Measurements from ENCODE around the gene CKAP2L.

The CKAP2L gene

DNA sequence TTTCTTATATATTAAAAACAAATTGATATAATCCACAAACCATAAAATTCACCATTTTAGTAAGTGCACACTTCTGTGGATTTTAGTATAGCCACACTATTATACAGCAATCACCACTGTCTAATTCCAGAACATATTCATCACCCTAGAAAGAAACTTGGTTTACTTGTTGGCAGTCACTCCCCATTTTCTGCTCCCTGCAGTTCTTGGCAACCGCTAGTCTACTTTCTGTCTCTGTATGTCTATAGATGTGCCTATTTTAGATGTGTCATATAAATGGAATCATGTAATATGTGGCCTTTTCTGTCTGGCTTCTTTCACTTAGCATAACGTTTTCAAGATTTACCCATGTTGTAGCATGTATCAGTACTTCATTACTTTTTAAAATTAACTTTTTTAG lies 5.7 kb downstream of the CKAP2L start:
- no peak for DNase-seq

DNA sequence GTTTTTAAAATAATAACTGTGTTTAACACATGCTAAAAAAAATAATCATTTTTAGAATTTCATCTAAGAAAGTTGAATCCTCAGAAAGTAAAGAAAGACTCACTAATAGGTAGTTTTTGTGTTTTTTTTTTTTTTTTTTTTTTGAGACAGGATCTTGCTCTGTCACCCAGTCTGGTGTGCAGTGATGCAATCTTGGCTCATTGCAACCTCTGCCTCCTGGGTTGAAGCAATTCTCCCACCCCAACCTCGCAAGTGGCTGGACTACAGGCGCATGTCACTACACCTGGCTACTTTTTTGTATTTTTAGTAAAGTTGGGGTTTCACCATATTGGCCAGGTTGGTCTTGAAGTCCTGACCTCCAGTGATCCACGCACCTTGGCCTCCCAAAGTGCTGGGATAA lies 7.1 kb downstream of the CKAP2L start:
- no peak for DNase-seq

DNA sequence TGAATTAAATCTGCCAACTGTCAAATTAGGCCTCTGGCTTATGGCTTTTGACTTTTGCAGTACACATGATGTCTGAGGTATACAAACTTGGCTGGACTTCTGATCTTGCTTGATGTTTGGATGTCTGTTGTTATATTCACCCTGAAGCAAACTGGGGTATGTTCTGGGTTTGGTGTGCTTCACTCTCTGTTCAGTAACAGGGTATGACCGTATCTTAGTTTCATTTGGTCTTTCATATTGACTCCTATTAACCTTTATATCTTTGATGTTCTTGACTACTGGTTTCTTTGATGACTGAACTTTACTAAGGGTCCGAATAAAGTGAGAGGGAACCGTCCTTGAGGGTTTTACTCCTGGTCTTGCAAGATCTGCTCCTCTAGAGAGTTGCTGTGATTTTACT lies 8.2 kb downstream of the CKAP2L start:
- DNase-seq, result no peak

DNA sequence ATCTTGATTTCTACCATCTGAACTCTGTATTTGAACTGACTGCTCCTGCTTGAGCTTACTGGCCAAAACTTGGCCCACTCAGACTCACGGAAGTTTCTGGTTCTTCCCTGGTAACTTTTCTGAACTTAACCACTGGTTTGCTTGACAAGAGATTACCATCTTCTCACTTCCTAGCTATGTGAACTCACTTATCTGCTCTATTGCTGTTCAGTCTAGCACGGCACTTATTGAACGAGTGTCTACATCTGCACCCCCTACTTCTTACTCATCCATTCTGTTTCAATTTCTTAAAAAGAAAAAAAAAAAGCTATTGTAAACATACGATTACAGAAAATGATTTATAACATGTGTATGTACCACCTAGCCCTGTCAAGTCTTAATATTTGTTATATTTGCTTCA lies 9.0 kb downstream of the CKAP2L start:
- DNase-seq, result no peak

DNA sequence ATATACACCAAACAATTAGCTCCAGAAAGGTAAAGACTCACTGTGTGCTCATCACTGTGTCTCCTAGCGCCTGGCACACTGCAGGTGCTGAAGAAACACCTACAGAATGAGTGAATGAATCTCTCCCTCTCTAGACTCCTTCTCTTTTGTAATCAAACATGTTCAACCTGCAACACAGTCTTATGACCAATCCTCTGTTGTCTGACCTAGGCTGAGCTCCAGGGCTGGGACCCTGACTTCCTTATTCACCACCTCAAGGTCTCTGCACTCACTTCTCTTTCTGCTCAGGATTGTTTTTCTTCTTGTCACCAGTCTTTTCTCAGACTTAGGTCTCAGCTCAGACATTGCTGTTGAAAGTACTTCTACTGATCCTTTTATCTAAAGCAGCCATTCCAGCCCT lies 9.8 kb downstream of the CKAP2L start:
- DNase-seq, result no peak

DNA sequence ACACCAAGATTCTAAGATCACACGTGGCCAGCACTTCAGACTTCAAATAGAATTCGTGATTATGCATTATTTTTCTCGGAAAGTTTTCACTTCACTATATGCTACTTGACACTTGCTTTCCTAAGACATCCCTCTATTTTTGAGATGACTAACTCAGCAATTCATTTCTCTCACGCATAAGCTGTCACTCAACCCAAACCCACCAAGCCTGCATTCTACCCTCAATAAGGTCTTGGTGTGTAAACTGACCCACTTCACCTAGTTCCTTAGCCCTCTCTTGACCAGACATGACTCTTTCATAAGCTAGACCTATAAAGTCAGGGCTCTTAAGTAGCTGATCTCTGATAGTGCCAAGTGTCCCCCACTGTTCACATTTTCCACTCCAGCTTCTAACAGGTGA lies 11.7 kb downstream of the CKAP2L start:
- DNase-seq, result no peak

DNA sequence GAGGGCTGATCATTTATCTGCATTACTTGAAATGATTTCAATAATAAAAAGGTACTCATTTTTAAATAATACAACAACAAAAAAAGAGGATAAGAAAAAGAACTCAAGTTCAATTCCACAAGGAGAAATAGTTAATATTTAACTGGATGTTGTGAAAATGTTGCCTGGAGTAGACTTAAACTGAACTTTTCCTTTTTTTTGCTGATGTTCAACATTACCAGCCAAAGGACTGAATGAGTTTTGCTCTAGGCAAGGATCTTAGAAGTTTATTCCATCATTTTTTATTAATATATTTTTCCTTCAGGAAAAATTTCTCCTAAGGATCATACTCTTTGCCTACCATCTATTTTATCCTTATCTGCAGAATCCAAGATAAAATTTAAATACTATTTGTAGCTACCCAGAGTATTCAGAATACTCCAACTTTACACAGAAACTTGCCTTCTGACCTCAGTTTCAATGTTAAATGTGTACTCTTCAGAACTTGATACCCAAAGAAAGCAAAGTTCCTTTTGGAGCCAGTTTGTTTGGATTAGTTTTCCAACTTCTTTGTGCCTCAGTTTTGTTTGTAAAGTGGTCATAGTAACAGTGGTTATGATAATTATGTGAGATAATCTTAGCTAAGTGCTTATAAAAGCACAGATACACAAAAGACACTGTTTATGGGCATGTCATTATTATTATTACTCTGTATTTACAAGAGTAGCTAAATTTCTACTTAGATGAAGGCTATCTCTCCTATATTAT lies 12.8 kb downstream of the CKAP2L start:
- no peak for DNase-seq

DNA sequence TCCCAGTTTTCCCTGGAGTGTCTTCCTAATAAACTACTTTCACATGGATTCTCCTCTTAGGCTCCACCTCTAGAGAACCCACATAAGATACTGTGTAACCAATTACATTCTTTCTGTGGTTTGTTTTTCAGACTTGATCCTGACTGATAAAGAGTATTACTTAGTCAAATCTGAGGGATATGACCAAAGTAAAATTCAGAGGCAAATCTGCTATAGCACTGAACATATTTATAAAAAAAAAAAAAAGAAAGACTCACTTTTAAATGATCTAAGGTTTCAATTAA lies 13.9 kb downstream of the CKAP2L start:
- DNase-seq, result no peak

DNA sequence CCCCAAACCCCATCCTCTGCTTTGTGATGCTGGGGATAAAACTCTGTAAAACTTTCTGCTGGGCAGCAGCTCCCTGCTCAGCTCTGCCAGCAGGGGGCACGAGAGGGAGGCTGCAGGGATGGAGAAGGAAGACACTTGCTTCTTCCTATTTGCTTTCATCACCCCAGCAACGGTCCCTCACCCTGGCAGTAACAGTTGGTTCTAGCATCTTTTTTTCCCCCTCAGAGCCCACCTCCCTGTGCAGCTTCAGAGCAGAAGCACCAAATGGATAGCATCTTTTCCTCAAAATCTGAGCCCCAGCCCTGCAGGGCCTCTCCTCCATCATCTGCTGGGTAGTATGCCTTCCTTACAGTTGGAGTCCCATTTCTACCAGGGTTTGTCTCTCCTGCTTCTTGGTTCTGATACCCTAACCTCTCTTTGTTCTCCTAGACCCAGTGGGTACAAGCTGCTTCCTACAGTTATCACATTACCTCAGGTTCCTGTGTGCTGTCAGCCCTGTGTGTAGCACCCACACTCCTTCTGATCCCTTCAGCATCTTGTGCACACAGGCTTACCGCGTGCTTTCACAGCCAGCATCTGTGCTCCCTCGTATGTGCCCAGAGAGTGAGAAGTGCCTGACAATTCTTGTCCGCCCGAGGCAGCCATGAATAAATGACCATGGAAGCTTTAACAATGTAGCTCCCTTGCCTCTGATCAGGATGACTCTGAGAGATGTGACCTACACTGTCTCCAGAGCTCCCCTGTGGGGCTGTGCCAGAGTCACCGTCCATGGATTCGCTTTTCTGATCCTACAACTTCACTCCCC lies 14.5 kb downstream of the CKAP2L start:
- peak; percentile 77 for DNase-seq

DNA sequence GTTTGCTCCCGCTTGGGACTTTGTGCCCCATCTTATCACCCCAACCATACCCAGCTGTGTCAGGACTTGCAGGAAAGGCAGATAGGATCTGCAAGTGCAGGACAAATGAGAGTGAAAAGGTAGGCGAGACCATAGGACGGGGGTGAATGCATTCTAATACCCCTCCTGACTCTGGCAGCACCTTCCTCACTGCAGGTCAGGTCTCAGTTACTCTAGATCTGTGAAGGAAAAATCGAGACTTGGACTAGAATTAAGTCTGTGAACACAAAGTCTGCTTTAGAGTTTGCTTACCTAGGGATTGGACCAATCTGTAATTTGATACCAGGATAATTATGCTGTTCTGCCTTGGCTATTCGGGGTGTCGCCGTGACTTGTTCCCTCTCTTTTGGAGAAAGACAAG lies 23.9 kb downstream of the CKAP2L start:
- DNase-seq, result no peak

DNA sequence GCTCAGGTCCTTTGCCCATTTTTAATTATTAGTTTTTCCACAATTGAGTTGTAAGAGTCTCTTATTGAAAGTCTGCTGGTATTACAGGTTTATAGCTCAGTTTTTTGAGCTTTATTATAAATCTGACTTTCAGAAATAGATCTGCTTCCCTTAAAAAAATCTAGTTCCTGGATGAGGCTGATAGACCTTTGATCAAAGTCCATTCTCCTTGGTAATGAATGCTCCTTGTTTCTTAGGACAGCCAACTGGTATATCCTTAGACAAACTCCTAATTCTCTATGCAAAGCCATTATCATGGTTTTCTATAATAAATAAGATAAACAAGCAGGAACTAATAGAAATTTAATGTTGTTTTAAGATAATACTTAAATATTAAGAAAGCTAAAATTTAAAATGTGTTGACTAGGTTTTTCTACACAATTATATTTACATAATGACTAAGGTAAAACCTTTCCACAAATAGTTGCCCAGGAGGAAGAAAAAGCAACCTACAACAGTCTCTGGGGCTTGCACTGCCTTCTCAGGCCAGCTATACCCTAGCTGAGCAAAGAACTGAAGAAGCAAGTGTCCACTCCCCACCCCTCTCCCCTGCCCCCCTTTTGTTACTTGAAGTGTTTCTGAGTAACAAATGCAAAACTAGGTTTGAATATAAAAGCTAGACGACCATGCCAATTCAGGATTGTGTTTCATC lies 26.7 kb downstream of the CKAP2L start:
- DNase-seq, result no peak

DNA sequence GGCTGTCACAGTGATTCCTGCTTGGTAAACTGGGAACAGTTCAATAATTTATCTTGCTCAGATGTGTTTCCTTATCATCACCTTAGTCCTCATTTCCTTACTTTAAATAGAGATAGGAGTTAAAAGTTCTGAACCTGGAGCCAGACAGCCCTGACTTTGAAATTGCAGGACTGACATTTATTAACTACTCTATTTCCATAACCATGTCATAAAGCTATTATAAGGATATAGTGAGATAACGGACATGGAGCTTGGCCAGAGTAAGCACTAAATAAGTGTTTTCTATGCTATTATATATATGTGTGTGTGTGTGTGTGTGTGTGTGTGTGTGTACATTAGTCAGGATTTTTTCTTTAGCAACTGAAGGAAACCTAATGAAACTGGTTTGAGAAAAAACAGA lies 30.5 kb downstream of the CKAP2L start:
- DNase-seq, result no peak

DNA sequence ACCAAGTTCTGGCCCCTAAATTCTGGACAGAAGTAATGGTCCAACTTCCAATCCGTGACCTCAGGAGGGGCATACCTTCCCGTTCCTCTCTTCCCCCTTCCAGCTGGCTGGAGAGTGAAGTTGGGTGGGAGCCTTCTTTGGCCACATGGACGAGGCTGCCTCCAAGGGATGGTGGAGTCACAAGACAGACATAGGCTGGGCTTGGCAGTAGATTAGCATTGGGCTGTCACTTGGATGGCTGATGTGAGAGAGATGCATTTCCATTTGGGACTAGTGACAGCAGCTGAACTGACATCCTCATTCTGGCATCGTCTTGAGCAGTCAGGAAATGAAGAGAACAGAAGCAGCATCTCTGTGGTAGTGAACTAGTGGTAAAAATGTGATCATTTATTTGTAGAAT lies 31.0 kb downstream of the CKAP2L start:
- no peak for DNase-seq

DNA sequence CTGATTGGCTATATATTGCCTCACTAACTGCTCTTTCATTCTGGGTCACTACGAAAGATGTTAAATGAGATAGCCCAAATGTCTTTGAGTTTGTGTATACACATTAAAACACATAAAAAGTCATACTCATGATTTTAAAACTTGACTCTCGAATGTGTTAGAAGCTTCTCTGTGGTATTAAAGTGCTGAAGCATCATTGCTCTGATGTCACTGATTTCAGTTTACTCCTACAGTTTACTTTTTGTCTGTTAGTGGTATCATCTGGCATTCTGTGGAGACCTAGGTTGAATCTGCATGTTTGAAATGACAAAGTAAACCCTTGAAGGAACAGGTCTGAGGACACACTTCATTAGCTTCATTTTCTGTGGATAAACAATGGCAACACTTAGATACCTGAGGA lies 32.9 kb downstream of the CKAP2L start:
- DNase-seq, result no peak

DNA sequence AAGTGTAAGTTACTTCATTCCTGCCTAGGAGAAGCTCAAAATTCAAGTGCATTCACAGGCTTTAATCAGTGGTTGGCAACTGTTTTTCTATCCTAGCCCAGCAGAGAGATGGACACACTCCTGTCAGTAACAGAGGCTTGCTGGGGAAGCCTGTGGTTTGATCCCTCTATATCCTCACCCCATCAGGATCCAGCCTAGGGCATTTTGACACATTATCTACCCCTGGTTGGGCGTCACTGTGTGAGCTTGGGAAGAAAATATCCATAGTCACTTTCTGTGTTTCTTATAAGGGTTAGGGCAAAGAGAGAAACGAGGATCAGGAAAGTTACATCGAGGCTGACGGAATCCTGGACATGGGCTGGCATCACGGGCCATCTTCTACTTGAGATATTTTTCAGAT lies 33.6 kb downstream of the CKAP2L start:
- DNase-seq, result no peak

DNA sequence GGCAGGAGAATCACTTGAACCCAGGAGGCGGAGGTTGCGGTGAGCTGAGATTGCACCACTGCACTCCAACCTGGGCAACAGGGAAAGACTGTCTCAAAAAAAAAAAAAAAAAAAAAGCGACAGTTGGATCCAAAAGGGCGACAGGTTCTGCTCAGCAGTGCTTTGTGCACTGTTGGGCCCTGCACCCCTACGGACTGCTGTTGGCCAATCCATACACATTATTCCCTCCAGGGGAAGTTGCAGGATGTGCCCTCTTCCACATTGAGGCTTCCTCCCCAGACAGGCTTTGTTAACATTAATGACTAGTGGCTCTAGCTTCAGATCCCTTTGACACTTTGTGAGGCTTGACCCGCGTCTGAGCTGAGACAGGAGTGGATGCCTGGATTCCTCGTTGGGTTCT lies 34.2 kb downstream of the CKAP2L start:
- DNase-seq, result no peak

DNA sequence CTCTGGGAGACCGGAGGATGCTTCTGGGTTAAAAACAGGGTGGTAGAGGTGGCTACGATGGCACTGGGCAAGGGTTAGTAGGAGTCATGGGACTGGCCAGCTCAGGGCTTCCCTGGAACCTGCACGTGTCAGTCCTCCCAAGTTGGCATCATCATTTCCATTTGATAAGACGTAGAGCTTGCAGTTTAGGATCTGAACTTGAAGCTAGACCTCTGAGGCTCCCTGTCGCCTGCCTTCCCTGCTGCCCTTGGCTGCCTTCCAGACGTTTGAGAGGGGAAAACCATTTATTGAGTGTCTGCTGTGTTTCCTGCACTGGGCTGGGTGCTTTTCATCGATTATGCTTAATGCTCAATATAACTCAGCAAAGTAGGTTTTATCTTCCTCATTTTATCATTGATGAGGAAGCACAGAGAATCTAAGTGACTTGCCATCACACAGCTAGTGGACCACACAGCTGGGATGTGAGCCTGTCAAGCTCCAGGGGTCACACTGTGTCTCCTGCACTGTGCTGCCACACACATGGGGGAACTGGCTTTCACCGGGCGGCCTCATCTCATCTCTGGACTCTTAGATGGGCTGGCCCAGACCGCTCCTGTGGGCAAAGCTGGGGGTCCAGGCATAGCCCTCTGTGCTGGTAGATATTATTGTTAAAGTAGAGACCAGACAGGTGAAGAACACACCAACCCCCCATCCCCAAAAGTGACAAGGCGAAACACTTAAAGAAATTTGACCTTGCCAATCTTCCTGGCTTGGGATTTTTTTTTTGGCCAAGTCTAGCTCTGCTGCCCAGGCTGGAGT lies 35.8 kb downstream of the CKAP2L start:
- DNase-seq, result no peak

DNA sequence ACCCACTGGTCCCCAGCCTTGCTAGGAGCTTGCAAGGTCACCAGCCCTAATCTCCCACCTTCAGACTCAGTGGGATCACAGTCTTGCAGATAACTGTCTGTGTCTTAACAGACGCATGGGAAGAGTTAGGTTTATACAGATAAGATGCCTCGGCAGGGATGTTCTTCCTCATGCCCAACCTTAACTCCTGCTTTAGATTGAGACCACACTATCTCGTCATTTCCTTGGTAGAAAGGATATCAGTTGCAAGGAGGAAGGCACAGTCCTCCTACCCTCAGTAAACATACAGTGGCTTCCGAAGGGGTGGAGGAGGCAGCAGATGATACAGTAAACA lies 36.4 kb downstream of the CKAP2L start:
- no peak for DNase-seq

DNA sequence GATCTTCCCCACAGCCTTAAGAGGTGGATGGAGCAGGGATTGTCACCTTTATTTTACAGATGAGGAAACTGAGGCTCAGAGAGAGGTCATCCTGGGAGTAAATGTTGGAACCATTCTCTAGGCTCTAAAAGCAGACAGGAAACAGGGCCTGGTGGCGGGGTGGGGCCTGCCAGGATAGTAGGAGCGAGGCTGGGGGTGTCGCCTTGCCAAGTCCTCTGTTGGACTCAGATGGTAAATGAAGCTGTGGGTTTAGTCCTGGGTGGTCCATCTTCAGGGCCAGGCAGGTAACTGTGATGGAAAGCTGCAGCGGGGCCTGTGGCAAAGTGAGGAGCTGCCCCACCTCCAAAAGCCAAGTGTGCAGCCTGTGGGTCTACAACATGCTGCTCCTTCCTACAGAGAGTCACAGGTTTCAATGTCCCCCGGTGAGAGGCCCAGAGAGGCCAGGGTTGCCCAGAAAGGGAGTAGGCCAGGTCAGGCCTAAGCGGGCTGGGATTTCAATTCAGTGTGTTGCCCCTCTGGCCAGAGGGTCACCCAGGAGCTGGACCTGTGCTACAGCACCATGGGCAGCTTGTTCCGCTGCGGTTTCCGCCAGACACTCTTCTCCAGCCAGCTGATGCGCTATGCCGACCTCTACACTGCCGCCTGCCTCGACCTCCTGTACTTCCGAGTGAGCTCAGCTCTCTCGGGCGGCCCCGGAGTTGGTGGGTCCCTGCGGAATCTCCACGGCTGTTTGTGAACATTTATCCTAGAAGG lies 37.0 kb downstream of the CKAP2L start:
- no peak for DNase-seq

DNA sequence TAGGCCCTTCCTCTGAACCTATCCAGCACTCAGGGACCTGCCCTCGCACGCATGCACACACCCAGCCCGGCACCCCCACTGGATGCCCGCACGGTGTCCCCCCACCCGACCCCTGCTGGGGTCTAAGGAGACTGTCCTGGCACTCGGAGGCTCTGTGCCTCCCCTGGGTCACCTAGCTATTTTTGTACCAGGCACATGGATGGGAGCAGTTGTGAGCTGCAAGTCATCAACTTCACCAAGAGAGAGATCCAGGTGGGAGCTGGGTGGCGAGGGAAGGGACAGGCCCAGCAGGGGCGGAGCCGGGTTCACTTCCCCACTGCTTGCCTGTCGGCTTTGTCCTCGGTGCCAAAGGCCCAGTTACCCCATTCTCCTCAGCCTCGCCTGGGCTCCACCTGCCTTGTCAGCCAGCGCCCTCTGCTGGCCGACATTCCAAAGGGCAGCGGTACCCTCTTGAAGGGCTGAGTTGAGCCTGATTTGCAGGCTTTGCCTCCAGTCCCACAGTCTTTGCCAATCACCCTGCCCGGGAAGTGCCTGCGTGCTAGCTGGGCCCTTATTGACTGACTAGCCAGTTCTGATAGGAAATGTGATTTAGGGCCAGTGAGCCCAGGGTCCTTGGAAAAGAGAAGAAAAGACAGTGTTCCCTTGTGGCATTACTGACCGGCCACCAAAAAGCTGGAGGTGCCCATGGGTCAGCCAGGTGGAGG lies 37.8 kb downstream of the CKAP2L start:
- peak; percentile 81 for DNase-seq

DNA sequence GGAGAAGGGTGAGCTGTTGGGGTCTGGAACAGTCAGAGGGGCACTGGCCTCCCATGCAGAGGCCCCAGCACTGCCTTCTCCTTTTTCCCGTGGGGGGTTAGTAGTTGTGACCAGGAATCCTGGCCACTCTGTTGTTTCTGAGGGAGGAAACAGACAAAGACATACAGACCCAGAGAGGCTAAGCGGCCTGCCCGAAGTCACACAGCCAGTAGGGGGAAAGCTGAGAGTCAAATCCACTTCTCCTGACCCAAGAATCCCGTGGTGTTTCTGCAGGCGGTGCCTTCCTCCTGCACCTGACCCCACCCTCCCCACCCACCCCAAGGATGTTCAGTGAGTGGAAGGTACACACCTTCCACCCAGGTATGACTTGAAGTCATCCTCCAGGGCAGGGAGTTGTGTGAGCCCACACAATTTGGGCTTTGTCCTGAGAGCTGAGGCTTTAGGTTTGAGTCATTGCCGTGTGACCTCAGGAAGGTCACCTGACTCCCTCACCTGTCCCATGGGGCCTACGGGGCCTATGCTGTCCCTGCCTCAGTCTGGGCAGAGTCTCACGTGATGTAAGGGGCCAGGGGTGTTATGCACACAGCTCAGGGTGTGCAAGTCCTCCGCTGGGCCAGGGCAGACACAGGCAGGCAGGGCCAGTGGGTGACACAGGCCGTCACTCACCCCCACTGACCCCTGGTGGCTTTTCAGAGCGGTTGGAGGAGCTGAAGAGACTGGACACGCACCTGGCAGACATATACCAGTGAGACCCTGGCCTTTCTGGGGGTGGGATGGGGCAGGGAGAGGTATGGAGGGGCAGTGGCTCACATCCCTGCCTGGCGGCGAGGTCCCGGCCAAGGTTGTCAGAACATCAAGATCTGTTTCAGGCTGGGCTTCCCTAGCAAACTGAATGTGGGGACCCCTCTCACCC lies 38.6 kb downstream of the CKAP2L start:
- no peak for DNase-seq
